B cell (primary cell): ENCODE measurements around the gene CALHM5.

Experiments used
- CTCF ChIP-seq: fragments of 200-600 bp; IDR thresholded peaks from one replicate; pipeline ENCODE4 v1.8.0; 2022; ENCODE audit warnings: antibody characterized with exemption, mild to moderate bottlenecking
- EZH2 ChIP-seq: IDR thresholded peaks from 2 replicates; pipeline ENCODE4 v1.6.1; 2012; ENCODE audit warnings: borderline replicate concordance, low read depth, mild to moderate bottlenecking, moderate library complexity, low read length; ENCODE audit not compliant: insufficient read depth, poor library complexity, severe bottlenecking

GRCh38 chr6:116571683-116572000 lies 60.2 kb downstream of the CALHM5 start:
- TF ChIP-seq EZH2: no peak
- TF ChIP-seq CTCF: no peak
